WERI-Rb-1 (cell line): ENCODE data around the gene WFDC12.

ENCODE experiments used
- DNase-seq: peaks from one replicate; pipeline ENCODE4 v3.0.0-alpha.2; 2020
- H3K27ac ChIP-seq: fragments of 250-450 bp; sonication (Bioruptor Pico); 2 replicates; pipeline ENCODE4 v1.5.1; 2020; ENCODE audit warnings: mild to moderate bottlenecking, moderate library complexity
- H3K27me3 ChIP-seq: fragments of 250-450 bp; sonication (Bioruptor Pico); 2 replicates; pipeline ENCODE4 v1.5.1; 2021; ENCODE audit warnings: mild to moderate bottlenecking, low read depth, moderate library complexity; ENCODE audit not compliant: insufficient read depth, severe bottlenecking
- H3K36me3 ChIP-seq: fragments of 250-450 bp; sonication (Bioruptor Pico); 2 replicates; pipeline ENCODE4 v1.5.1; 2020; ENCODE audit warnings: mild to moderate bottlenecking, moderate library complexity
- H3K4me3 ChIP-seq: 2 replicates; pipeline ENCODE4 v1.5.1; 2011; ENCODE audit warnings: low read depth, mild to moderate bottlenecking, control low read depth, low read length
- H3K9me3 ChIP-seq: fragments of 250-450 bp; sonication (Bioruptor Pico); 2 replicates; pipeline ENCODE4 v1.5.1; 2021; ENCODE audit warnings: mild to moderate bottlenecking, moderate library complexity; ENCODE audit not compliant: severe bottlenecking
- CTCF ChIP-seq: IDR thresholded peaks from 2 replicates; pipeline ENCODE4 v1.5.1; 2011; ENCODE audit warnings: low read depth, mild to moderate bottlenecking, control low read depth, inconsistent platforms, low read length

Gene WFDC12

GRCh38 chr20:45085867-45086266, 38.4 kb downstream of the WFDC12 start:
- Histone ChIP-seq H3K9me3 (no peaks in the 10 kb centered on the region), H3K36me3 (no peaks in the 10 kb centered on the region), H3K27ac (no peak overlapping the region), H3K4me3 (no peak overlapping the region), H3K27me3 (no peaks in the 10 kb centered on the region)
- no peak for TF ChIP-seq CTCF
- DNase-seq: no peak

GRCh38 chr20:45085289-45085688, 39.0 kb downstream of the WFDC12 start:
- Histone ChIP-seq H3K27ac (no peak overlapping the region), H3K27me3 (no peaks in the 10 kb centered on the region), H3K9me3 (no peaks in the 10 kb centered on the region), H3K36me3 (no peaks in the 10 kb centered on the region), H3K4me3 (no peak overlapping the region)
- DNase-seq: no peak
- TF ChIP-seq CTCF: no peak

- TF ChIP-seq CTCF: no peak
- DNase-seq: no peak
- Histone ChIP-seq H3K27ac (no peak overlapping the region), H3K4me3 (no peak overlapping the region), H3K27me3 (no peaks in the 10 kb centered on the region), H3K36me3 (no peaks in the 10 kb centered on the region; the same call in 1 of the 2 replicates), H3K9me3 (no peaks in the 10 kb centered on the region)
These were observed 41.1 kb downstream of the WFDC12 start for GRCh38 chr20:45083127-45083526.

- no peak for DNase-seq
- no peak for TF ChIP-seq CTCF
- H3K27ac ChIP-seq: no peak overlapping the region
These were observed 41.8 kb downstream of the WFDC12 start for GRCh38 chr20:45082468-45082867.

GRCh38 chr20:45080867-45081624, 43.2 kb downstream of the WFDC12 start:
- H3K36me3 ChIP-seq: peaks cover 7% of the 10 kb centered on the region
- H3K27ac ChIP-seq: no peak overlapping the region
- peak; percentile 48 for TF ChIP-seq CTCF
- H3K4me3 ChIP-seq: no peak overlapping the region
- H3K27me3 ChIP-seq: no peaks in the 10 kb centered on the region
- DNase-seq: peak; percentile 24
- no peaks in the 10 kb centered on the region for H3K9me3 ChIP-seq

More at GRCh38 chr20:45082468-45082867, 41.8 kb downstream of the WFDC12 start:
- peaks cover 2% of the 10 kb centered on the region; the same call in 1 of the 2 replicates for H3K36me3 ChIP-seq
- no peaks in the 10 kb centered on the region for H3K27me3 ChIP-seq
- H3K4me3 ChIP-seq: no peak overlapping the region
- no peaks in the 10 kb centered on the region for H3K9me3 ChIP-seq

GRCh38 chr20:45077559-45077958, 46.7 kb downstream of the WFDC12 start:
- DNase-seq: no peak

More at GRCh38 chr20:45077559-45077958, 46.7 kb downstream of the WFDC12 start:
- peaks cover 7% of the 10 kb centered on the region for H3K36me3 ChIP-seq
- TF ChIP-seq CTCF: no peak
- no peaks in the 10 kb centered on the region for H3K9me3 ChIP-seq
- no peak overlapping the region for H3K4me3 ChIP-seq
- no peak overlapping the region for H3K27ac ChIP-seq
- H3K27me3 ChIP-seq: no peaks in the 10 kb centered on the region
